GM23338 (cell line): ENCODE results near the gene CD7. TPM values are rescaled to one million over a fixed set of nuclear protein-coding genes. Genes with fewer than 3 reads are reported as not detected.

ENCODE experiments used
- ATAC-seq: fragments of 200-7000 bp; cut with Tn5 transposase; 3 replicates; pipeline ENCODE4 v1.9.1; 2020
- DNase-seq: peaks from one replicate; pipeline ENCODE4 v3.0.0-alpha.2; 2015; ENCODE audit warnings: low spot score
- H2AFZ ChIP-seq: fragments of 200-600 bp; sonication (generic); 2 replicates; pipeline ENCODE4 v1.8.0; 2016; ENCODE audit warnings: antibody characterized with exemption, mild to moderate bottlenecking, moderate library complexity
- H3F3A ChIP-seq: fragments of 200-600 bp; sonication (generic); replicated peaks from 2 replicates; pipeline ENCODE4 v1.8.0; 2017; ENCODE audit warnings: antibody characterized with exemption, mixed run types, low read depth
- H3K27ac ChIP-seq: fragments of 200-600 bp; sonication (generic); 2 replicates; pipeline ENCODE4 v1.6.1; 2016; ENCODE audit warnings: low read depth
- H3K27me3 ChIP-seq: fragments of 200-600 bp; sonication (generic); 2 replicates; pipeline ENCODE4 v1.8.0; 2016; ENCODE audit warnings: mild to moderate bottlenecking, mixed run types, moderate library complexity; ENCODE audit not compliant: insufficient read depth
- H3K36me3 ChIP-seq: fragments of 200-600 bp; sonication (generic); 2 replicates; pipeline ENCODE4 v1.8.0; 2016; ENCODE audit warnings: mild to moderate bottlenecking; ENCODE audit not compliant: insufficient read depth
- H3K4me1 ChIP-seq: fragments of 200-600 bp; sonication (generic); 2 replicates; pipeline ENCODE4 v1.8.0; 2016; ENCODE audit warnings: mild to moderate bottlenecking, moderate library complexity; ENCODE audit not compliant: insufficient read depth
- H3K4me2 ChIP-seq: fragments of 200-600 bp; sonication (generic); 2 replicates; pipeline ENCODE4 v1.7.1; 2017; ENCODE audit warnings: mixed run types
- H3K4me3 ChIP-seq: fragments of 200-600 bp; sonication (generic); 2 replicates; pipeline ENCODE4 v1.6.1; 2016; ENCODE audit warnings: mixed run types
- H3K79me2 ChIP-seq: fragments of 200-600 bp; sonication (generic); replicated peaks from 2 replicates; pipeline ENCODE4 v1.8.0; 2017; ENCODE audit warnings: mild to moderate bottlenecking; ENCODE audit not compliant: insufficient read depth
- H3K9me2 ChIP-seq: fragments of 200-600 bp; sonication (generic); 2 replicates; pipeline ENCODE4 v1.8.0; 2017; ENCODE audit not compliant: insufficient read depth
- H4K20me1 ChIP-seq: fragments of 200-600 bp; sonication (generic); replicated peaks from 2 replicates; pipeline ENCODE4 v1.8.0; 2017; ENCODE audit warnings: mild to moderate bottlenecking; ENCODE audit not compliant: insufficient read depth
- H3K27ac Mint-ChIP-seq: 2 replicates; pipeline ENCODE4 v1.8.0; 2020; ENCODE audit warnings: inconsistent platforms, mild to moderate bottlenecking, moderate library complexity, mixed read lengths
- H3K27me3 Mint-ChIP-seq: 3 replicates; pipeline ENCODE4 v1.8.0; 2022; ENCODE audit warnings: low read depth, mild to moderate bottlenecking, moderate library complexity, mixed read lengths, inconsistent platforms; ENCODE audit not compliant: insufficient read depth, poor library complexity
- H3K36me3 Mint-ChIP-seq: 3 replicates; pipeline ENCODE4 v1.8.0; 2021; ENCODE audit warnings: low read depth, mild to moderate bottlenecking, inconsistent platforms, moderate library complexity, mixed read lengths
- H3K4me1 Mint-ChIP-seq: 3 replicates; pipeline ENCODE4 v1.8.0; 2020; ENCODE audit warnings: mild to moderate bottlenecking, inconsistent platforms, mixed read lengths
- H3K4me3 Mint-ChIP-seq: 3 replicates; pipeline ENCODE4 v1.8.0; 2021; ENCODE audit warnings: moderate library complexity, mild to moderate bottlenecking, inconsistent platforms, mixed read lengths
- H3K9me3 Mint-ChIP-seq: 3 replicates; pipeline ENCODE4 v1.8.0; 2020; ENCODE audit warnings: moderate library complexity, mild to moderate bottlenecking, inconsistent platforms, mixed read lengths
- ETS1 ChIP-seq: IDR thresholded peaks from 2 replicates; pipeline ENCODE4 v1.6.1; 2016; ENCODE audit warnings: antibody characterized with exemption
- EZH2 ChIP-seq: fragments of 200-600 bp; sonication (generic); IDR thresholded peaks from one replicate; pipeline ENCODE4 v1.8.0; 2017; ENCODE audit warnings: antibody characterized with exemption, mild to moderate bottlenecking, low read depth; ENCODE audit not compliant: unreplicated experiment
- JUNB ChIP-seq: IDR thresholded peaks from one replicate; pipeline ENCODE4 v1.6.1; 2016; ENCODE audit warnings: antibody characterized with exemption; ENCODE audit not compliant: unreplicated experiment
- NANOG ChIP-seq: IDR thresholded peaks from 2 replicates; pipeline ENCODE4 v1.6.1; 2016; ENCODE audit warnings: antibody characterized with exemption, borderline replicate concordance
- POLR2AphosphoS5 ChIP-seq: IDR thresholded peaks from 2 replicates; pipeline ENCODE4 v1.6.1; 2016; ENCODE audit warnings: antibody characterized with exemption, low read depth
- STAT1 ChIP-seq: IDR thresholded peaks from one replicate; pipeline ENCODE4 v1.6.1; 2016; ENCODE audit warnings: antibody characterized with exemption; ENCODE audit not compliant: unreplicated experiment
- ZNF114 ChIP-seq: fragments of 250-450 bp; sonication (Bioruptor Pico); IDR thresholded peaks from 2 replicates; pipeline ENCODE4 v1.5.0; 2020; ENCODE audit warnings: mild to moderate bottlenecking, moderate library complexity
- ZNF462 ChIP-seq: fragments of 250-450 bp; sonication (Bioruptor Pico); IDR thresholded peaks from 2 replicates; pipeline ENCODE4 v1.5.0; 2020; ENCODE audit warnings: mild to moderate bottlenecking, moderate library complexity
- polyA plus RNA-seq: library from polyadenylated mRNA; unstranded; fragments of >200 nt; fragmentation: Nextera tagmentation; extraction: Ambion mirVana; gene quantifications from 2 replicates; pipeline ENCODE4 v1.2.1, GENCODE V29; 2016
- total RNA-seq: library from RNA; depleted of rRNA; stranded (reverse); fragments of >200 nt; shearing (Covaris generic); gene quantifications from 2 replicates; pipeline ENCODE4 v1.2.3, GENCODE V29; 2014

Gene CD7
- total and polyA plus RNA-seq, 2 experiments from 2014 or later: 0.42 to 0.44 TPM

GRCh38 chr17:82313195-82314011 lies 4.0 kb downstream of the CD7 start:
- Mint-ChIP-seq H3K4me1 (peaks cover 6% of the 10 kb centered on the region; the same call in 1 of the 3 replicates), H3K27me3 (peaks cover 13% of the 10 kb centered on the region), H3K36me3 (no peaks in the 10 kb centered on the region), H3K4me3 (no peak overlapping the region), H3K9me3 (no peaks in the 10 kb centered on the region), H3K27ac (no peak overlapping the region)
- TF ChIP-seq ZNF114 (CRISPR knock-in tag) (no peak), NANOG (no peak), JUNB (no peak), ETS1 (no peak), STAT1 (no peak), ZNF462 (no peak), EZH2 (no peak), POLR2AphosphoS5 (no peak)
- H3K27me3 ChIP-seq: no peaks in the 10 kb centered on the region
- no peaks in the 10 kb centered on the region for H3K79me2 ChIP-seq
- H3K4me2 ChIP-seq: no peak overlapping the region
- no peaks in the 10 kb centered on the region for H3K9me2 ChIP-seq
- H3K36me3 ChIP-seq: no peaks in the 10 kb centered on the region
- H3K27ac ChIP-seq: no peak overlapping the region
- no peak for DNase-seq
- no peaks in the 10 kb centered on the region for H4K20me1 ChIP-seq
- H2AFZ ChIP-seq: no peak overlapping the region
- ATAC-seq: no peak
- no peak overlapping the region for H3K4me3 ChIP-seq
- H3K4me1 ChIP-seq: no peaks in the 10 kb centered on the region
- peaks cover under 1% of the 10 kb centered on the region for H3F3A ChIP-seq
